ENCODE results near the gene CARMIL1. TPM values are rescaled to one million over a fixed set of nuclear protein-coding genes. Genes with fewer than 3 reads are reported as not detected.

The CARMIL1 gene
- total RNA-seq, 1 donor from 2014 or later: 8.4 TPM

DNA sequence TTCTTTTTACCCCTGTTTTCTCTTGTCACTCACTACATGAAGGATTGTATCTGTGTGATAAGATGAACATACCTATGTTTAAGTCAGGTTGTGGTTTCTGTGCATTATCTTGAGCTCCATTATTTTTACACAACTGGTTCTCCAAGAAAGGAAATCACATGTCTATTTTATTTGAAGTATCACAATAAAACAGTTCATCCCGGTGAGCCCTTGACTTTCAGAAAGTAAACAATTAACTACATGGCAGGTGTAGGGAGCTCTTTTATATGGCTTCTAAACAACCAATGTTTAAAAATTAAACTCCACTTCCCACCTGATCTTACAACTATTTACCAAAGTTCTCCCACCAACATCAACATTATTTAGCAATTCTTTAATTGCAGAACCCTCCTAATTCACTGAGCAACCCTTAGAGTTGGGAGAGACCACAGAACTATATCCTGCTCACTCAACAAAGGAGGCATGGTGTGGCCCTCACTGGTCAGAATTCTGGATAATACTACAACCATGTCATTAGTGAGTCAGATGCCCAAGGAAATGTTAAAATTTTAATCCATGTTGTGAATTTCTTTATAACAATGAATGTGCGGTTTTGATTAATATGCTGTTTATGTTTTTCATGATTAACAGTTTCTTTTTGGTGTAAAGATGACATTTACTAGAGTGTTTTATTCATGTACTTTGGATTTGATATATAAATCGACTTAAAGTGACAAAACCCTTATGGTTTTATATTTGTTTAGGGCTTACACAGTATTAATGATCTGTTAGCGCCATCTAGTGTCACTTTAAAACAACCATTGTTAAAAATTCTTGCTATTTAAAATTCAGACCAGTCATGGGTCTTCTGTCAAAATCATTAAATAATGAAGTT, 322.9 kb downstream of the CARMIL1 start:
- Histone ChIP-seq H3K4me3 (no peak overlapping the region), H3K9me3 (replicated peaks) (no peaks in the 10 kb centered on the region), H3K27ac (replicated peaks) (no peak overlapping the region), H3K36me3 (no peaks in the 10 kb centered on the region), H3K4me1 (no peaks in the 10 kb centered on the region), H3K27me3 (ENCODE audit: low read depth) (peaks cover 9% of the 10 kb centered on the region)
- intact Hi-C loops (cut with micrococcal nuclease): no loop called here
- DNase-seq: no peak
- TF ChIP-seq, protein P1, sequence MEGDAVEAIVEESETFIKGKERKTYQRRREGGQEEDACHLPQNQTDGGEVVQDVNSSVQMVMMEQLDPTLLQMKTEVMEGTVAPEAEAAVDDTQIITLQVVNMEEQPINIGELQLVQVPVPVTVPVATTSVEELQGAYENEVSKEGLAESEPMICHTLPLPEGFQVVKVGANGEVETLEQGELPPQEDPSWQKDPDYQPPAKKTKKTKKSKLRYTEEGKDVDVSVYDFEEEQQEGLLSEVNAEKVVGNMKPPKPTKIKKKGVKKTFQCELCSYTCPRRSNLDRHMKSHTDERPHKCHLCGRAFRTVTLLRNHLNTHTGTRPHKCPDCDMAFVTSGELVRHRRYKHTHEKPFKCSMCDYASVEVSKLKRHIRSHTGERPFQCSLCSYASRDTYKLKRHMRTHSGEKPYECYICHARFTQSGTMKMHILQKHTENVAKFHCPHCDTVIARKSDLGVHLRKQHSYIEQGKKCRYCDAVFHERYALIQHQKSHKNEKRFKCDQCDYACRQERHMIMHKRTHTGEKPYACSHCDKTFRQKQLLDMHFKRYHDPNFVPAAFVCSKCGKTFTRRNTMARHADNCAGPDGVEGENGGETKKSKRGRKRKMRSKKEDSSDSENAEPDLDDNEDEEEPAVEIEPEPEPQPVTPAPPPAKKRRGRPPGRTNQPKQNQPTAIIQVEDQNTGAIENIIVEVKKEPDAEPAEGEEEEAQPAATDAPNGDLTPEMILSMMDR (IDR thresholded peaks at IDR 0.05; ENCODE audit: borderline replicate concordance): peak; percentile 68

DNA sequence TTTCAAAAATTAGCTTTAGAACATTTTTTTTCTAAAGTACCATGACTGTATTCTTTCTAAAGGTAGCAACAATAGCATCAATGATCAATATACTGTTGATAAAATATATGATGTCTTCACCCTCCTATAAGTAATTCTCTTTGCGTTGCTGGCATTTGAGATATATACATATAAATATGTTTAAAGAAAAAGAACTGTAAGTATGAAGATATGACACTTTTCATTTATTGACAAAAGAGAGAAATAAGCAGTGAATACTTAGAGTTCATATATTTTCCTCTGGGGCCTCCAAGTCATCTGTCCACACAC, 323.5 kb downstream of the CARMIL1 start:
- Histone ChIP-seq H3K4me1 (peaks cover 3% of the 10 kb centered on the region), H3K27me3 (ENCODE audit: low read depth) (peaks cover 9% of the 10 kb centered on the region), H3K36me3 (no peaks in the 10 kb centered on the region), H3K27ac (replicated peaks) (no peak overlapping the region), H3K9me3 (replicated peaks) (no peaks in the 10 kb centered on the region), H3K4me3 (no peak overlapping the region)
- intact Hi-C loops (cut with micrococcal nuclease): no loop called here
- DNase-seq: no peak
- TF ChIP-seq, protein P1 (IDR thresholded peaks at IDR 0.05; ENCODE audit: borderline replicate concordance): peak; percentile 0

DNA sequence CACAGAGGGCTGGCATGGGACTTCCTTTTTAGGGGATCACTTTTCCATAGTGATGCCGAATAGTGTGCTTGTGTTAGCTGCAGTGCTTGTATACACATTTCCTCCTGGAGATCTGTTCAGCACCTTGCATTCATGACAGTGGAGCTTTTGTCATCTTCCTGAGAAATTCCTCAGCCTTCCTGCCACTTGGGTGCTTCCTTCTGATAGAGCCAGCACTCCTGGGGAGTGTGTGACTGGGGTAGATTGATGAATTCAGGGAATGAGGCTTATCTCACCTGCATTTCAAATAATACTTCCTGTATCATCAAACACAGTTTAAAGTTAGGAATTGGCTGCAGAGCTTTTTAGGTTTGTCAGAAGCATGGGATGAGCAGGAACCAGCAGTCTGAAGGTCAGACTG, 324.1 kb downstream of the CARMIL1 start:
- Histone ChIP-seq H3K36me3 (no peaks in the 10 kb centered on the region), H3K4me1 (peaks cover 5% of the 10 kb centered on the region), H3K27me3 (ENCODE audit: low read depth) (peaks cover 9% of the 10 kb centered on the region), H3K4me3 (no peak overlapping the region), H3K9me3 (replicated peaks) (no peaks in the 10 kb centered on the region), H3K27ac (replicated peaks) (no peak overlapping the region)
- DNase-seq: no peak
- TF ChIP-seq, protein P1 (IDR thresholded peaks at IDR 0.05; ENCODE audit: borderline replicate concordance): no peak
- intact Hi-C loops (cut with micrococcal nuclease): no loop called here

DNA sequence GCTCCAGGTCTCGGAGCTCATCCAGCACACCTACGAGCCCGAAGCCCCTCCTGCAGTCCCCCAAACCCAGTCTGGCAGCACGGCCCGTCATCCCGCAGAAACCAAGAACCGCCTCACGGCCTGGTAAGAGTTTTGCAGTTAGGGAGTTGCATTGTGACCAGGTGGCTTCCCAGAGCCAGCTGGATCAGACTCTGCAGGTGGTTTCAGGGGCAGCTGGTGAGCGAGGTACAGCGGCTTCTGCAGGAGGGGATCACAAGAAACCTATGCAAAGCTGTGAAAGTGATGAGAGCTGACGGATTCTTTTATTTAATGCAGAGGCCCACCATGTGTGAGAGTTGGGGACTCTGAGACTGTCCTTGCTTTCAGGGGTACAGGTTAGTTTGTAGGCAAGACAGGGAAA, 327.0 kb downstream of the CARMIL1 start:
- H3K4me3 ChIP-seq: no peak overlapping the region
- peaks cover 5% of the 10 kb centered on the region for H3K4me1 ChIP-seq
- H3K27me3 ChIP-seq (ENCODE audit: low read depth): no peaks in the 10 kb centered on the region
- TF ChIP-seq, protein P1 (IDR thresholded peaks at IDR 0.05; ENCODE audit: borderline replicate concordance): no peak
- H3K36me3 ChIP-seq: peaks cover 10% of the 10 kb centered on the region
- H3K27ac ChIP-seq (replicated peaks): no peak overlapping the region
- no peak for DNase-seq
- no peaks in the 10 kb centered on the region for H3K9me3 ChIP-seq (replicated peaks)
- intact Hi-C loops (cut with micrococcal nuclease): no loop called here

DNA sequence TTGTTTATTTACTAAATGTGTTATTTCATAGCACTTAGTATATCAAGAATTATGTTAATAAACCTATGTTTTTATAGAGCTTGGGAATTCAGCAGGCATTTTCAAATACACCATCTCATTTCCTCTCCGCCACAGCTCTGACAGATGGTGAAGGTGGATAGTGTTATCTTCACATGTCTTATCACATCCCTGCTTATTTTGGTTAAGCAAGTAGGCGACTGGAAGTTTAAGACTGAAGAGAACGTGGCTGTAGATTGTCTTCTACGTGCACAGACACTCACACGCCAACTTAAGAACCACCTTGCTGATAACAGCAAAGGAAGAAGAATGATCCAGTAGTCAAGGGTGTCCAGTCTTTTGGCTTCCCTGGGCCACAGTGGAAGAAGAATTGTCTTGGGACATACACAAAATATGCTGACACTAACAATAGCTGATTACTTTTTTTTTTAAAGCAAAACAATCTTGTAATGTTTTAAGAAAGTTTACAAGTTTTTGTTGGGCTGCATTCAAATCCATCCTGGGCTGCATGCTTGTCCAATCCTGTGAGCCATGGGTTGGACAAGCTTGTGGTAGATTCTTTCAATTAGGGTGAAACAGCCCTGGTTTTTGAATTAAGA, 329.5 kb downstream of the CARMIL1 start:
- H3K27me3 ChIP-seq (ENCODE audit: low read depth): no peaks in the 10 kb centered on the region
- no peak overlapping the region for H3K27ac ChIP-seq (replicated peaks)
- H3K4me3 ChIP-seq: no peak overlapping the region
- TF ChIP-seq, protein P1 (IDR thresholded peaks at IDR 0.05; ENCODE audit: borderline replicate concordance): no peak
- H3K9me3 ChIP-seq (replicated peaks): no peaks in the 10 kb centered on the region
- peaks cover 5% of the 10 kb centered on the region for H3K4me1 ChIP-seq
- peaks cover 10% of the 10 kb centered on the region for H3K36me3 ChIP-seq
- DNase-seq: no peak
- intact Hi-C loops (cut with micrococcal nuclease): no loop called here

All from left ventricle myocardium inferior (tissue), 1 donor.